KOPT-K1 (cell line): ENCODE results near the gene LRRC36.
"Not testable (repeated sequence)": the region's sequence is repeated elsewhere in the genome, so short reads cannot be mapped to it uniquely, and the experiment has no call there.

Experiments
- H3K27ac ChIP-seq: fragments of 200-600 bp; sonication (generic); 2 replicates; pipeline ENCODE4 v1.5.1; 2016; ENCODE audit warnings: antibody characterized with exemption, mild to moderate bottlenecking, low read depth, low read length; ENCODE audit not compliant: poor library complexity, severe bottlenecking
- H3K36me3 ChIP-seq: fragments of 200-600 bp; sonication (generic); 2 replicates; pipeline ENCODE4 v1.5.1; 2017; ENCODE audit warnings: antibody characterized with exemption, mild to moderate bottlenecking, low read length, moderate library complexity; ENCODE audit not compliant: insufficient read depth
- H3K9me3 ChIP-seq: fragments of 200-600 bp; sonication (generic); 2 replicates; pipeline ENCODE4 v1.5.1; 2017; ENCODE audit warnings: antibody characterized with exemption, low read length, mild to moderate bottlenecking; ENCODE audit not compliant: insufficient read depth, poor library complexity, severe bottlenecking

The LRRC36 gene

DNA sequence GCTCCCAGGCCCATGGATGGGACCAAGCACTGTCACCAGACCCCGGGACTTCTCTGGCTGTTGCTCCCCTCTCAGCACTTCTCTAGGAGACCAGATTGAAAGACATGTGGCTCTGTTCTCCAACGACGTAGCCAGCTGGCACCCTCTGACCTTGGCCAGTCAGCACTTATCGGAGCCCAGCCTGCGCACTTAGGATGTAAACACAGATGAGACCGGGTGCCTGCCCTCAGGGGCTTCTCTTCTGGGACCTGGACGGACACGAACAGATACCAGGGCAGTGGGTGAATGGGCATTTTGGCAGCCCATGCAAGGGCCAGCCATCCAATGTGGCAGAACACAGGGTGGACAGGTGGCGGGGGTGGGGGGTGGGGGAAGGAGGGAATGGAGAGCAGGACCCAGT, 83.0 kb downstream of the LRRC36 start:
- Histone ChIP-seq H3K27ac (no peak overlapping the region), H3K36me3 (no peaks in the 10 kb centered on the region), H3K9me3 (no peaks in the 10 kb centered on the region)

- Histone ChIP-seq H3K9me3 (no peaks in the 10 kb centered on the region), H3K36me3 (no peaks in the 10 kb centered on the region), H3K27ac (no peak overlapping the region)
These were observed 84.7 kb downstream of the LRRC36 start for GRCh38 chr16:67411339-67411738.

- H3K9me3 ChIP-seq = no peaks in the 10 kb centered on the region
These were observed 85.7 kb downstream of the LRRC36 start for GRCh38 chr16:67412294-67412693.

DNA sequence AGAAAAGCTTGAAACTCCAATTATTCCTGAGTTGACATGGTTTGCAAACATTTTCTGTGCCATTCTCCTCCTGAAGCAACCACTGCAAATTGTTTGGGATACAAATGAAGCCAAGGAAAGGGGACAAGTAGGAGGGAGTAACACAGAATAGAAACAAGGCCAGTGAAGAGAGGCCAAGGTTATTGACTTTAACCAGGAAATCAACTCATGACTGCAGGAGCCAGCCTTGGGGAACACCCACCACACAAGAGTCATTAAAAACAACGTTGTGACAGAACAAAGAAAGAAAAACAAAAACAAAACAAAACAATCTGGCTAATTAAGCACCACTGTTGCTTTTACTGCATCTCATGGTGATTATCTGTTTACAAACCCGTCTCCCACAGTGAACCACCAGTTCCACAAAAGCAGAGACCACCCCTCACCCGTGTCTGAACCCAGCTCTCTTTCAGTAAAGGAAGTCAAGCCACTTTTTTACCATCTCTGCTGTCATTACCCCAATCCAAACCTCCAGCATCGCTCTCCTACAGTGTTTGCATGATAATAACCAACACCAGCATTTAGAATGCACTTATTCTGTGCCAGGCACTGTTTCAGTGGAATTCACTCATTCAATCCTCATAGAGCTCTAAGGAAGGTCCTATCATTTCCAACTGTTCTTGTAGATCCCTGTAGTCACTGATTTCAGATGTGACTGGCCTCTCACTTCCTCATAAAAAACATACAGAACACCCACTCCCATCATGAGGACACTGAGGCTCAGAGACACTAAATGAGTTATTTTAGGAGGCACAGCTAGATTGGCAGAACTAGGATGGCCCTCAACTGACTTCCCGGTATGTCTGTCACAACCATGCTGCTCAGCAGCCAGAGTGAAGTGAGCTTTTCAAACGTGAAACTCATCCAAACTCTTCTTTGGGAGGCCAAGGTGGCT, 87.6 kb downstream of the LRRC36 start:
- Histone ChIP-seq H3K9me3 (no peaks in the 10 kb centered on the region), H3K36me3 (no peaks in the 10 kb centered on the region), H3K27ac (no peak overlapping the region)

More at GRCh38 chr16:67412294-67412693, 85.7 kb downstream of the LRRC36 start:
- H3K27ac ChIP-seq = no peak overlapping the region
- no peaks in the 10 kb centered on the region for H3K36me3 ChIP-seq

GRCh38 chr16:67415421-67415820, 88.8 kb downstream of the LRRC36 start:
- H3K9me3 ChIP-seq, H3K36me3 ChIP-seq, H3K27ac ChIP-seq: not testable (repeated sequence)

DNA sequence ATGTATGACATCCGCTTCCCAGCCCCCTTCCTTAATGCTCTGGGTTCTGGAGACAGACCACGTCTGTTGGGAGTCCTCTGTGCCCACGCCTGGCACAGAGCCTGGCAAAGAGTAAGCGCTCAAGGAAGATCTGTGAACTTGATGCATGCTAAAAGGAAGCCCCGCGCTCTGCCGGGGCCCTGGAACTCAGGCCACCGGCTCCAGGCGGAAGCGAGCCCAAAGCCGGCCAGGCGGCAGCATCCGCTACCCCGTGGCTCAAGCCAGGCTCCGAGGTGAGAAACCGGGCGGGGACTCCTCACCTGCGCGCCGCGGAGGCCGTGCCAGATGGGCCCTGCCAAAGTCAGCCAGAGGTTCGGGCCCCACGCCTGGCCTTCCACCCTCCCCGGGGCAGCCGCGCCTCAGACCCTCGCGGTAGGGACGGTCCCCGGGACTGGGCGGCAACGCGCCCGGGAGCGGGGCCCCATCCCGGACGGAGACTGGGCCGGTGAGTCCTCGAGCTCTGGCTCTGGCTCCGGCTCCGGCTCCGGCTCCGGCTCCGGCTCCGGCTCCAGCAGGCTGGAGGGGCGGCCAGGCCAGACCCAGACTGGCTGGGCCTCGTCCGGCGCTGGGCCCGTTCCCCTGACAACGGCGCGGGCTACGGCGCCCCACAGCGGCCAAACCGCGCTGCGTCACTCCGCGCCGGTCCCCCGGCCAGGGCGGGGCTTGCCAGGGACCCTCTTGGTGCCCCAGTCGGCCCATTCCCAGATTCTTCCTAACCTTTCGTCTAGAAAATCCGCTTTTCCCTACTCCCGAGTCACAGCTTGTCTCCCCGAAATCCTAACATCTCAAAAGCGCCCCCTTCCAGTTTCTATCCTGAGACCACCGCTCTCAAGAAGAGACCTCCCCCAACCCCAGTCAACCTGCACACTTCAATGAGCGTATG, 89.5 kb downstream of the LRRC36 start, which contains the start of gene ZDHHC1:
ZDHHC1 (minus strand) TSS at position 606 of the 922 bp plus-strand sequence. CDS start 8,702 bp downstream, outside the sequence.
- Histone ChIP-seq H3K36me3 (no peaks in the 10 kb centered on the region), H3K9me3 (no peaks in the 10 kb centered on the region), H3K27ac (no peak within 1 kb of the TSS)

DNA sequence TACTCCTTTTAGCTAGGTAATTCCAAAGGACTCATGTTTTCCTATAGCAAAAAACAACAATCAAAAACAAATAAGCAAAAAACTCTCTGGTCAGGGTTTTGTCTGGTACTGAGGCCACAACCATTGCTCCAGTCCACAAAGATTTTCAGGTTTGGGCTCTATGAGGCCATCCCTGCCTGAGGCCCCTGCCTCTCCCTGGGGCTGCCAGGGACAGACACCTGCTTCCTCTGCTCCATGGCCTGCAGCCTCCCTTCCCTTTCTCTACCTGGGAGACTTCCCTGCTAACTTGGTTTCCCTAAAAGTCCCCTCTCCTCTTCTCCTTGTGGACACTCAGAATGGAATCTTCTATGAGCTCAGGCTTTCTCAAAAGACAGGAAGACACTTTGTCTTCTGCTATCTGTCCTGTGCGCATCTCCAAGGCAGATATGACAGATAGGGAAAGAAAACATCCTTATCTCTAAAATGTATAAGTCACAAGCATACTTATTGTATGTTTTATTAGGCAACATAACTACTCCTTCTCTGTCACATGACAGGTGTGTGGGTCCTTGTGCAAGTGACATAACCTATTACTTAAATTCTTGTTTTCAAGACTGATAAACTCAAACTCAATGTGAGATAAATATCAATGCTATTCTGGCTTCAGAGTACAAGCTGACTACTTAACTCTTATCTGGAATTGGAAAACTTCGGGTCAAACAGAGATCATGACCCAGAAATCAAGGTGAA, 90.9 kb downstream of the LRRC36 start:
- H3K9me3 ChIP-seq = no peaks in the 10 kb centered on the region
- no peak overlapping the region for H3K27ac ChIP-seq
- no peaks in the 10 kb centered on the region for H3K36me3 ChIP-seq

GRCh38 chr16:67419502-67419901, 92.9 kb downstream of the LRRC36 start:
- Histone ChIP-seq H3K27ac (no peak overlapping the region), H3K9me3 (no peaks in the 10 kb centered on the region), H3K36me3 (no peaks in the 10 kb centered on the region)

GRCh38 chr16:67419931-67420330, 93.3 kb downstream of the LRRC36 start:
- Histone ChIP-seq H3K36me3 (no peaks in the 10 kb centered on the region), H3K9me3 (no peaks in the 10 kb centered on the region), H3K27ac (no peak overlapping the region)

DNA sequence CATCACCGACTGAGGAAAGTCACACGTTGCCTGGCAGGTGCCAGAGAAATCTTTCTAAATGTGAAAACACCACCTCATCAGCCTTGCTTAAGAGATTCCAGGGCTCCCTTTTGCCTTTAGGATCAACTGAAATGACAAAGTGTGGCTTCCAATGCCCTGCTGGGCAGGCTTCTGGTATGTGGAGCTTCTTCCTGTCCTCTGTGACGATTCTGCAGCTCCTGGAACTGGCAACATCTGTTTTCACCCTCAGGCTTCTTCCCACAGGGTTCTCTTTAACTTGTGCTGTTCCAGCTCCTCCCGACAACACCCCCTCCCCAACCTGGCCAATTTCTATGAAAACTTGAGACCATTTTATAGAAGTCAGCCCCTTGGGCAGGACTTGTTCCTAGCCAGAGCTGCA, 94.4 kb downstream of the LRRC36 start:
- no peaks in the 10 kb centered on the region for H3K9me3 ChIP-seq
- H3K36me3 ChIP-seq = no peaks in the 10 kb centered on the region
- H3K27ac ChIP-seq = no peak overlapping the region

DNA sequence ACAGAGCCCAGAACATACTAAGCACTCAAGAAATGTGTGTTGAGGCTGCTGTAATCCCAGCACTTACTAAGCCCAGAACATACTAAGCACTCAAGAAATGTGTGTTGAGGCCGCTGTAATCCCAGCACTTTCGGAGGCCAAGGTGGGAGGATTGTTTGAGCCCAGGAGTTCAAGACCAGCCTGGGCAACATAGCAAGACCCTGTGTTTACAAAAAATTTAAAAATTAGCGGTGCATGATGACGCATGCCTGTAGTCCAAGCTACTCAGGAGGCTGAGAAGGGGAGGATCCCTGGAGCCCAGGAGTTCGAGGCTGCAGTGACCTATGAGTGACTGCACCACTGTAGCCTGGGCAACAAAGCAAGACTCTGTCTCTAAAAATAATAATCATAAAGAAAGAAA, 96.4 kb downstream of the LRRC36 start:
- Histone ChIP-seq H3K9me3 (no peaks in the 10 kb centered on the region), H3K36me3 (no peaks in the 10 kb centered on the region), H3K27ac (no peak overlapping the region)

DNA sequence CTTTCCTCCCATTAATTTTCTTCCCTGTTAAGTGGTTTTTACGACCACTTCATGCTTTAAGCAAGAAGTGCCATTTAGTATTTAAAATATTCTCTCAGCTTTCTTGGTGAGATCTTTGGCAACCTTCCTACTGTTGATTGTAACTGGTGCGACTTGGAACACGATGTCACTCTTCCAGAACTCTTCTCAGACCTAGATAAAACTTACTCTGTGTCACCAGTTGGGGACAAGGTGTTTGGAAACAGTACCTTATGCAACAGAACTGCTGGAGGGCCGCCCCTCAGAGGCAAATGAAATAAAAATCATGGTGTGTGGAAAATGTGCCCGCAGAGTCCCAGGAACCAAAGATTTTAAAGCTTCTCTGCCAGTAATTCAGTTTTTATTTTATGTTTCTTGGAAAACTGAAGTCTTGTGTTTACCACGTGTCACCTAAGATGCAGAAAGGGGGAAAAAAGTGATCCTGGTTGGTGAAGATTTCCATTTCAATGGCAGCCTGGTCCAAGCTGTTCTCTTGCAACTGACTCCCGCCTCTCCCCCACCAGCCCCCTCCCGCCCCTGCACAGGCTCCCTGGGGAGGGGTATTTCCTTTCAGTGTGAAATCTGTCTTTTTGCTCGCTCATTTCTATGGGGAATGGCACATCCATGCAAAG, 97.1 kb downstream of the LRRC36 start:
- Histone ChIP-seq H3K27ac (no peak overlapping the region), H3K9me3 (no peaks in the 10 kb centered on the region), H3K36me3 (no peaks in the 10 kb centered on the region)

GRCh38 chr16:67424261-67424615, 97.6 kb downstream of the LRRC36 start:
- Histone ChIP-seq H3K36me3 (no peaks in the 10 kb centered on the region), H3K9me3 (no peaks in the 10 kb centered on the region), H3K27ac (no peak overlapping the region)

DNA sequence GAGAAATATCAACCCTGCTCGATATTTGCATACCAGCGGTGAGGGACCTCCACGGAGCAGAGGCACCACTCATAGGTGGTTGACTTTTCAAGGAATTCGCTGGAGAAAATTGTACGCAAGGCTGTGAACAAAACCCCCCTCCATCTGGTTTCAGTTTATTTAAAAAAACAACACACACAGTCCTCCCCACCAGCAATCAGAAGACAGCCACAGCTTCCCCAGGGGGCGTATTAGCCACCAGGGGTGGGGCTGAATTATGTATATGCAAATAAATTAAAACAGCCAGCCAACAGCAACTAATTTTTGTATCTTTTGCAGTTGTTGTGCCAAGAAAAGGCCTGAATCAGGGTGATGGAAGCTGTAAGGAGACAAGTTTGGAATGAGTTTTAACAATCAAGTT, 98.4 kb downstream of the LRRC36 start:
- Histone ChIP-seq H3K36me3 (no peaks in the 10 kb centered on the region), H3K27ac (no peak overlapping the region), H3K9me3 (no peaks in the 10 kb centered on the region)
